WTC11 (cell line): ENCODE results near the gene UCK2.

Experiments
- CREB1 ChIP-seq: sonication (generic); formaldehyde crosslinking; IDR thresholded peaks from 2 replicates; pipeline ENCODE4 v1.8.0; 2023; ENCODE audit warnings: mild to moderate bottlenecking, missing genetic modification reagents
- GRHL2 ChIP-seq: fragments of 250-450 bp; sonication (Bioruptor Pico); IDR thresholded peaks from 2 replicates; pipeline ENCODE4 v1.8.0; 2022; ENCODE audit warnings: mild to moderate bottlenecking, moderate library complexity; ENCODE audit not compliant: insufficient replicate concordance, severe bottlenecking
- KAT7 ChIP-seq: sonication (generic); formaldehyde crosslinking; IDR thresholded peaks from 2 replicates; pipeline ENCODE4 v1.8.1; 2023; ENCODE audit warnings: missing genetic modification reagents, mild to moderate bottlenecking, borderline replicate concordance
- NFYB ChIP-seq: sonication (generic); formaldehyde crosslinking; conservative IDR thresholded peaks from 2 replicates; pipeline ENCODE4 v1.8.0; 2022; ENCODE audit warnings: low read depth, missing genetic modification reagents
- NR2C2 ChIP-seq: sonication (generic); formaldehyde crosslinking; IDR thresholded peaks from 2 replicates; pipeline ENCODE4 v1.8.0; 2022; ENCODE audit warnings: mild to moderate bottlenecking, missing genetic modification reagents
- TP53 ChIP-seq: sonication (generic); formaldehyde crosslinking; IDR thresholded peaks from 2 replicates; pipeline ENCODE4 v1.8.1; 2023; ENCODE audit warnings: mild to moderate bottlenecking, missing genetic modification reagents
- ZNF121 ChIP-seq: sonication (generic); formaldehyde crosslinking; IDR thresholded peaks from 2 replicates; pipeline ENCODE4 v1.8.0; 2023; ENCODE audit warnings: missing genetic modification reagents
- TF ChIP-seq, protein P1 (sequence below): fragments of 200-600 bp; IDR thresholded peaks from 2 replicates; pipeline ENCODE4 v1.8.0; 2022; ENCODE audit warnings: antibody characterized with exemption
- TF ChIP-seq, protein P2 (sequence below): fragments of 250-450 bp; sonication (Bioruptor Pico); conservative IDR thresholded peaks from 2 replicates; pipeline ENCODE4 v1.9.0; 2021; ENCODE audit warnings: mild to moderate bottlenecking

DNA sequence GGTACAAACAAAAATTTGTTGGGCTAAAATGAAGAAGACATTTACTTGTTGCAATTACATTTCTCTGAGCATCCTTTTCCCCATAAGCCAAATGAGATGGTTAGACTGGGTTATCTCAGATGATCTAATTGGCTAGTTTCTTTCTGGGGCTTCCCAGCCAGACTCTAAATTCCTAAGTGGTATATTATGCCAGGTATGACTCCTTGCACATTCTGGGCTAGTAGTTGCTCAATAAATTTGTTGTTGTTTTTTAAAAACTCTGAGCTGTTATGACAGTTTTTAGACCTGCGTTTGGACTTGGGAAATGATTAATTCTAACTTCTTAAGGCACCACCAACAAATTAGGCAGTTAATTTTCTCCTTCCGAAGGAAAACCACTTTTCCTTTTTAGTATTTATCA, 66.1 kb downstream of the UCK2 start:
- TF ChIP-seq, protein P1, sequence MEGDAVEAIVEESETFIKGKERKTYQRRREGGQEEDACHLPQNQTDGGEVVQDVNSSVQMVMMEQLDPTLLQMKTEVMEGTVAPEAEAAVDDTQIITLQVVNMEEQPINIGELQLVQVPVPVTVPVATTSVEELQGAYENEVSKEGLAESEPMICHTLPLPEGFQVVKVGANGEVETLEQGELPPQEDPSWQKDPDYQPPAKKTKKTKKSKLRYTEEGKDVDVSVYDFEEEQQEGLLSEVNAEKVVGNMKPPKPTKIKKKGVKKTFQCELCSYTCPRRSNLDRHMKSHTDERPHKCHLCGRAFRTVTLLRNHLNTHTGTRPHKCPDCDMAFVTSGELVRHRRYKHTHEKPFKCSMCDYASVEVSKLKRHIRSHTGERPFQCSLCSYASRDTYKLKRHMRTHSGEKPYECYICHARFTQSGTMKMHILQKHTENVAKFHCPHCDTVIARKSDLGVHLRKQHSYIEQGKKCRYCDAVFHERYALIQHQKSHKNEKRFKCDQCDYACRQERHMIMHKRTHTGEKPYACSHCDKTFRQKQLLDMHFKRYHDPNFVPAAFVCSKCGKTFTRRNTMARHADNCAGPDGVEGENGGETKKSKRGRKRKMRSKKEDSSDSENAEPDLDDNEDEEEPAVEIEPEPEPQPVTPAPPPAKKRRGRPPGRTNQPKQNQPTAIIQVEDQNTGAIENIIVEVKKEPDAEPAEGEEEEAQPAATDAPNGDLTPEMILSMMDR = no peak
- TF ChIP-seq NFYB (CRISPR knock-in tag) (no peak), TP53 (no peak), ZNF121 (no peak), NR2C2 (CRISPR knock-in tag) (no peak), GRHL2 (CRISPR knock-in tag) (no peak), KAT7 (no peak), CREB1 (no peak)
- TF ChIP-seq, protein P2, sequence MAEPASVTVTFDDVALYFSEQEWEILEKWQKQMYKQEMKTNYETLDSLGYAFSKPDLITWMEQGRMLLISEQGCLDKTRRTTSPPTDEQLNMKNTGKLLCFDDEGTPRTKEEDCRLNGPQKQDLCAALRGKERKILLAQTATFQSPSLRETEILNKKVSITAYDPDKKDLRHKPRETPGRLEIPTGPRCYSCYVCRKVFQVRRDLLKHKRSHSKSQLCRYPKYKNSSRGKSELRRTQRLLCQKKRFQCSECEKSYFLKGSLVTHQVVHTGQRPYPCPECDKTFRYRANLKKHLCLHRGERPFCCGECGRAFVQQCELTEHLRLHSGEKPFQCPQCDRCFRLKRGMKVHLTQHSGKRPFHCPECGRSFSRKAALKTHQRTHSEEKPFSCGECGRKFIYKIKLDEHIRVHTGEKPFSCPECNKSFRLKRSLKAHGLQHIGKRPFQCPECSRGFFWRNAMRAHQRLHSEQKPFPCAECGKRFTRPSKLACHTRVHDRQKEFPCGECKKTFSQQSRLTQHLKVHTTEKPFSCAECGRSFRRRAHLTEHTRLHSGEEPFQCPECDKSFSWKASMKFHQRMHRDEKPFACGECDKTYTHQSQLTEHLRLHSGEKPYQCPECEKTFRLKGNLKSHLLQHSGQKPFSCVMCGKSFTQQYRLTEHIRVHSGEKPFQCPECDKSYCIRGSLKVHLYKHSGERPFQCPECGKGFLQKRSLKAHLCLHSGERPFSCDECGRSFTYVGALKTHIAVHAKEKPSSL (CRISPR knock-in tag) = no peak
